H1 (cell line): ENCODE measurements around the gene CIB4. TPM values are rescaled to one million over a fixed set of nuclear protein-coding genes. Genes with fewer than 3 reads are reported as not detected.

Experiments used
- CTCF ChIA-PET: fragments of 300-600 bp; sonication (Branson Sonifier 250); formaldehyde crosslinking; loops from one replicate; lab custom pipeline; 2021; ENCODE audit not compliant: partially characterized antibody; lab: Charles Lee
- POLR2A ChIA-PET: fragments of 300-600 bp; sonication (Branson Sonifier 250); formaldehyde crosslinking; loops from one replicate; lab custom pipeline; 2021; ENCODE audit warnings: inconsistent platforms; ENCODE audit not compliant: partially characterized antibody; lab: Charles Lee
- DNase-seq, 2 experiments: peaks; one replicate each; pipeline versions ENCODE4 v3.0.0 to v3.0.0-alpha.2; 2010 to 2022; ENCODE audit warnings: low spot score in 2 of 2, low read depth in 1 of 2, mixed read lengths in 1 of 2
- FAIRE-seq: peaks from 2 replicates; lab custom pipeline; 2011; peaks lifted over from hg19 to GRCh38; lab: Jason Lieb, UNC
- H2AFZ ChIP-seq: 2 replicates; pipeline ENCODE4 v1.8.1; 2012; ENCODE audit warnings: low read length, inconsistent platforms
- H2AK5ac ChIP-seq: 2 replicates; pipeline ENCODE4 v1.6.1; 2013; ENCODE audit warnings: low read depth, low read length
- H2BK120ac ChIP-seq: replicated peaks from 2 replicates; pipeline ENCODE3; 2013; ENCODE audit warnings: low read depth, low read length, inconsistent platforms
- H2BK12ac ChIP-seq: 2 replicates; pipeline ENCODE4 v1.6.1; 2013; ENCODE audit warnings: low read depth, low read length
- H2BK15ac ChIP-seq: 2 replicates; pipeline ENCODE4 v1.6.1; 2013; ENCODE audit warnings: low read length
- H2BK20ac ChIP-seq: 2 replicates; pipeline ENCODE4 v1.6.1; 2013; ENCODE audit warnings: low read length
- H2BK5ac ChIP-seq: 2 replicates; pipeline ENCODE4 v1.6.1; 2013; ENCODE audit warnings: low read depth, low read length
- H3K14ac ChIP-seq: 2 replicates; pipeline ENCODE4 v1.6.1; 2013; ENCODE audit warnings: inconsistent platforms; ENCODE audit not compliant: insufficient read length
- H3K18ac ChIP-seq: 2 replicates; pipeline ENCODE4 v1.6.1; 2013; ENCODE audit warnings: low read length; ENCODE audit errors: extremely low read depth
- H3K23ac ChIP-seq: 2 replicates; pipeline ENCODE4 v1.6.1; 2013; ENCODE audit warnings: inconsistent platforms; ENCODE audit not compliant: insufficient read length
- H3K23me2 ChIP-seq: 2 replicates; pipeline ENCODE4 v1.6.1; 2013; ENCODE audit warnings: low read depth, low read length
- H3K27ac ChIP-seq: 2 replicates; pipeline ENCODE4 v1.6.1; 2011; ENCODE audit warnings: low read depth, low read length, inconsistent platforms
- H3K27me3 ChIP-seq, 4 experiments: replicated peaks in 1 of 4; 1 replicate in 1 of 4; 2 replicates in 3 of 4; pipeline versions ENCODE4 v1.6.1 to v1.8.1; 2011 to 2013; ENCODE audit warnings: low read length in 3 of 4, mild to moderate bottlenecking in 3 of 4, inconsistent platforms in 2 of 4, mixed read lengths in 2 of 4, moderate library complexity in 1 of 4; ENCODE audit not compliant: control insufficient read depth in 3 of 4, insufficient read depth in 3 of 4; ENCODE audit errors: extremely low read depth in 1 of 4
- H3K36me3 ChIP-seq, 4 experiments: 2 replicates each; pipeline versions ENCODE4 v1.6.1 to v1.8.1; 2011 to 2013; ENCODE audit warnings: mild to moderate bottlenecking in 4 of 4, low read length in 3 of 4, moderate library complexity in 2 of 4, control low read depth in 1 of 4, inconsistent platforms in 1 of 4; ENCODE audit not compliant: insufficient read depth in 4 of 4, control insufficient read depth in 2 of 4
- H3K4ac ChIP-seq: replicated peaks from 2 replicates; pipeline ENCODE3; 2013; ENCODE audit warnings: low read length, low read depth, mixed read lengths, inconsistent platforms; ENCODE audit not compliant: insufficient read length
- H3K4me1 ChIP-seq, 4 experiments: replicated peaks in 1 of 4; 1 replicate in 1 of 4; 2 replicates in 3 of 4; pipeline versions ENCODE4 v1.6.1 to v1.8.1; 2011 to 2013; ENCODE audit warnings: low read length in 3 of 4, inconsistent platforms in 2 of 4, mixed read lengths in 1 of 4; ENCODE audit not compliant: insufficient read depth in 4 of 4, control insufficient read depth in 3 of 4
- H3K4me2 ChIP-seq, 2 experiments: 2 replicates each; pipeline versions ENCODE4 v1.6.1 to v1.8.1; 2011 to 2013; ENCODE audit warnings: low read depth in 2 of 2, low read length in 2 of 2, control low read depth in 1 of 2, inconsistent platforms in 1 of 2, mild to moderate bottlenecking in 1 of 2; ENCODE audit not compliant: insufficient read depth in 1 of 2
- H3K4me3 ChIP-seq, 4 experiments: fragments of 200-600, 300-600 bp in 1 of 4; sonication (generic), shearing (Covaris generic), sonication (Bioruptor Twin) in 1 of 4; 2 replicates each; pipeline versions ENCODE4 v1.5.1 to v1.8.1; 2011 to 2016; ENCODE audit warnings: low read length in 4 of 4, low read depth in 3 of 4, control low read depth in 2 of 4, inconsistent platforms in 2 of 4, mild to moderate bottlenecking in 2 of 4, mixed read lengths in 1 of 4, moderate library complexity in 1 of 4; ENCODE audit not compliant: insufficient read depth in 2 of 4; ENCODE audit errors: extremely low read depth in 1 of 4
- H3K56ac ChIP-seq: replicated peaks from 2 replicates; pipeline ENCODE3; 2013; ENCODE audit warnings: low read depth, mild to moderate bottlenecking, mixed read lengths, low read length, inconsistent platforms; ENCODE audit not compliant: insufficient read length
- H3K79me1 ChIP-seq: 2 replicates; pipeline ENCODE4 v1.6.1; 2013; ENCODE audit warnings: low read depth, low read length, control low read depth
- H3K79me2 ChIP-seq, 2 experiments: 2 replicates each; pipeline versions ENCODE4 v1.6.1 to v1.8.1; 2012 to 2013; ENCODE audit warnings: low read length in 2 of 2, mild to moderate bottlenecking in 2 of 2, inconsistent platforms in 1 of 2; ENCODE audit not compliant: insufficient read depth in 2 of 2, control insufficient read depth in 1 of 2
- H3K9ac ChIP-seq, 4 experiments: replicated peaks in 1 of 4; 1 replicate in 1 of 4; 2 replicates in 3 of 4; pipeline versions ENCODE4 v1.6.1 to v1.8.1; 2011 to 2013; ENCODE audit warnings: low read depth in 3 of 4, low read length in 3 of 4, control low read depth in 2 of 4, mild to moderate bottlenecking in 2 of 4, moderate library complexity in 2 of 4, inconsistent platforms in 1 of 4; ENCODE audit errors: extremely low read depth in 1 of 4
- H3K9me3 ChIP-seq, 2 experiments: 2 replicates each; pipeline versions ENCODE4 v1.6.1 to v1.8.1; 2012 to 2013; ENCODE audit warnings: mild to moderate bottlenecking in 2 of 2, moderate library complexity in 2 of 2, control low read depth in 1 of 2, inconsistent platforms in 1 of 2, low read depth in 1 of 2, low read length in 1 of 2, mixed read lengths in 1 of 2; ENCODE audit not compliant: insufficient read depth in 2 of 2
- H4K20me1 ChIP-seq, 2 experiments: replicated peaks in 1 of 2; 2 replicates each; pipeline versions ENCODE3 to v1.8.1; 2011 to 2013; ENCODE audit warnings: inconsistent platforms in 2 of 2, low read length in 2 of 2, mild to moderate bottlenecking in 1 of 2; ENCODE audit not compliant: insufficient read depth in 2 of 2, control insufficient read depth in 1 of 2
- H4K5ac ChIP-seq: 2 replicates; pipeline ENCODE4 v1.6.1; 2013; ENCODE audit warnings: low read length, low read depth, mixed read lengths, inconsistent platforms; ENCODE audit not compliant: insufficient read length
- H4K8ac ChIP-seq: 2 replicates; pipeline ENCODE4 v1.8.0; 2013; ENCODE audit warnings: mild to moderate bottlenecking, moderate library complexity, low read length, inconsistent platforms; ENCODE audit not compliant: insufficient read depth; ENCODE audit errors: extremely low read depth
- H4K91ac ChIP-seq: replicated peaks from 2 replicates; pipeline ENCODE3; 2013; ENCODE audit warnings: low read length, mixed read lengths, inconsistent platforms; ENCODE audit not compliant: insufficient read length
- WGBS, 2 experiments: shearing (Covaris generic) in 1 of 2; methylation state at CpG; one replicate each; pipeline versions ENCODE4 v1.1.6 to v1.1.7; 2013 to 2015; ENCODE audit warnings: low lambda C conversion rate in 2 of 2, mixed read lengths in 2 of 2, inconsistent platforms in 1 of 2, low coverage in 1 of 2, missing lambda C conversion rate in 1 of 2; ENCODE audit not compliant: insufficient replicate concordance in 2 of 2, insufficient coverage in 1 of 2, insufficient read length in 1 of 2; ENCODE audit errors: extremely low coverage in 1 of 2, missing lambda C conversion rate in 1 of 2; 5-methylcytosine and 5-hydroxymethylcytosine counted together
- polyA plus RNA-seq, 7 experiments: library from polyadenylated mRNA; depleted of rRNA in 3 of 7; stranded (reverse) in 5 of 7; unstranded in 2 of 7; fragments of >200 nt in 5 of 7; fragments of 200-250 nt in 2 of 7; gene quantifications; 1 replicate in 5 of 7; 2 replicates in 1 of 7; 4 replicates in 1 of 7; pipeline versions ENCODE4 v1.2.1 to v1.2.3, GENCODE V29; 2011 to 2013; ENCODE audit warnings: missing spikeins in 2 of 7, mixed read lengths in 2 of 7
- total RNA-seq: library from RNA; stranded (reverse); fragmentation: NEBNext Ultra II Directional; extraction: Animal tissue kit (Norgen Biotek cat#: 25700); gene quantifications from 2 replicates; pipeline ENCODE4 v1.2.1, GENCODE V29; 2021

Gene CIB4
- total and polyA plus RNA-seq, 2 of the 8 experiments (the other 6 are each of a cell fraction or from before 2014, with no cell fraction given): not detected

DNA sequence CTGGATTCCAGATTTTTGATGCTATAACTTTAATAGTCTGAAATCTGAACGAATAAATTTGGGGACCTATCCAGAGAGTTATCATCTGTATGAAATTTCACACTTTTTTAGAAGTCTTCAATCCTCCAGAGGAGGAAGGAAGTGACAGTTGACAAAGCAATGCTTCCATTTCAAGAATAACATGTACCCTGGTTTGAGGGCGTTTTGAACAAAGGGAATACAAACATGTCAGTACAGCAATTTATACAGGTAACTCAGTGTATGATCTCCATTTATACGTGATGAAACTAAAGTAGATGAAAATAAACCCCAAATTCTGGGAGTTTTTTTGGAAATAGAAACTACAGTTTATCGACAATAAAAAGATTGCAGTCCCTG is 42.2 kb downstream of the CIB4 start:
- Histone ChIP-seq H4K20me1 (no peaks in the 10 kb centered on the region), H4K91ac (no peak overlapping the region), H2BK5ac (no peak overlapping the region), H2BK20ac (no peak overlapping the region), H3K18ac (no peak overlapping the region), H3K4me2 (no peak overlapping the region), H2AFZ (no peak overlapping the region), H2AK5ac (no peak overlapping the region), H3K23ac (no peak overlapping the region), H3K9ac (no peak overlapping the region), H3K4me3 (no peak overlapping the region), H2BK120ac (no peak overlapping the region), H3K4ac (no peak overlapping the region), H3K27ac (no peak overlapping the region), H3K56ac (no peak overlapping the region), H4K5ac (no peak overlapping the region), H3K9me3 (no peaks in the 10 kb centered on the region), H3K14ac (no peak overlapping the region), H3K27me3 (no peaks in the 10 kb centered on the region), H3K23me2 (no peaks in the 10 kb centered on the region), H2BK12ac (no peak overlapping the region), H2BK15ac (no peak overlapping the region), H4K8ac (no peak overlapping the region), H3K79me1 (no peaks in the 10 kb centered on the region), H3K4me1 (peaks cover 0 to 4% (median 1%) of the 10 kb centered on the region in 4 experiments; a peak in 3 of 7 replicates), H3K79me2 (no peaks in the 10 kb centered on the region), H3K36me3 (no peaks in the 10 kb centered on the region)
- ChIA-PET CTCF (interaction anchor here (1.0 to 4.2 kb wide), 5 partner anchors 8 to 144 kb away, joined by 3 to 48 read pairs (median 4); no protein-coding TSS in a partner anchor), POLR2A (no interaction called here)
- FAIRE-seq: no peak
- WGBS, 2 experiments: 83% methylated on average over 4 of the region's 4 CpGs; no CpG with 5 or more reads in 1 of the 2 experiments
- no peak for DNase-seq
